ENCODE measurements around the gene SGPP1.

GRCh38 chr14:63663428-63664341 lies 64.2 kb downstream of the SGPP1 start:
- TF ChIP-seq, protein P1, sequence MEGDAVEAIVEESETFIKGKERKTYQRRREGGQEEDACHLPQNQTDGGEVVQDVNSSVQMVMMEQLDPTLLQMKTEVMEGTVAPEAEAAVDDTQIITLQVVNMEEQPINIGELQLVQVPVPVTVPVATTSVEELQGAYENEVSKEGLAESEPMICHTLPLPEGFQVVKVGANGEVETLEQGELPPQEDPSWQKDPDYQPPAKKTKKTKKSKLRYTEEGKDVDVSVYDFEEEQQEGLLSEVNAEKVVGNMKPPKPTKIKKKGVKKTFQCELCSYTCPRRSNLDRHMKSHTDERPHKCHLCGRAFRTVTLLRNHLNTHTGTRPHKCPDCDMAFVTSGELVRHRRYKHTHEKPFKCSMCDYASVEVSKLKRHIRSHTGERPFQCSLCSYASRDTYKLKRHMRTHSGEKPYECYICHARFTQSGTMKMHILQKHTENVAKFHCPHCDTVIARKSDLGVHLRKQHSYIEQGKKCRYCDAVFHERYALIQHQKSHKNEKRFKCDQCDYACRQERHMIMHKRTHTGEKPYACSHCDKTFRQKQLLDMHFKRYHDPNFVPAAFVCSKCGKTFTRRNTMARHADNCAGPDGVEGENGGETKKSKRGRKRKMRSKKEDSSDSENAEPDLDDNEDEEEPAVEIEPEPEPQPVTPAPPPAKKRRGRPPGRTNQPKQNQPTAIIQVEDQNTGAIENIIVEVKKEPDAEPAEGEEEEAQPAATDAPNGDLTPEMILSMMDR (IDR thresholded peaks at IDR 0.05), result no peak
- no peak for TF ChIP-seq POLR2A (IDR thresholded peaks at IDR 0.05)

All from right lobe of liver (tissue), 4 donors.